ENCODE results near the gene CNTNAP2.

DNA sequence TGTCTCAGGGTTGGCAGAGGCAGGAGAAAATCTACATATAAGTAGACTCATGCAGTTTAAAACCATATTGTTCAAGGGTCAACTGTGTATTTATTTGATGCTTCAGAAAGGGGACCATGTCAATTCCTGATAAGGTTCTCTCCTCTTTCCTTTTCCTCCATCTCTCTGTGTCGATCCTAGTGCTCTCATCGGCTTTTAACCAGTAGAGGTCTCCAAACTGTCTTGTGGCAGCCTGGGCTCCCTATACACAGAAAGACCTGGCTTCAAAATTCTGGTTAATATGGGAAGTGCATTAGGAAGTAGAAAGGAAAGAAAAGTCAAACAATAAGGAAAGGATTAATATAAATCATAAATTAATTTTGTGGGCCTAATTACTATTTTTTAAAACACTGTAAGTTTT lies 2169.5 kb downstream of the CNTNAP2 start:
- TF ChIP-seq CTCF (IDR thresholded peaks at IDR 0.05 in 4 of 5, conservative IDR thresholded peaks at IDR 0.05 in 1 of 5) (no peak), POLR2A (IDR thresholded peaks at IDR 0.05) (no peak)

All from gastrocnemius medialis (tissue), 4 donors.